OCI-LY7 (cell line): ENCODE data around the gene SLC35A3. TPM values are rescaled to one million over a fixed set of nuclear protein-coding genes. Genes with fewer than 3 reads are reported as not detected.
A peak's percentile ranks its signal among the peaks of the same experiment; 100 is the strongest.

ENCODE experiments used
- BruUV-seq: library from RNA; stranded (reverse); fragments of 400-500 nt; replicated peaks from 2 replicates; lab custom pipeline; 2021; lab: Mats Ljungman, UMichigan
- CTCF ChIA-PET: fragments of 300-600 bp; sonication (Branson Sonifier 250); formaldehyde crosslinking; loops from one replicate; lab custom pipeline; 2022; ENCODE audit warnings: antibody characterized with exemption; ENCODE audit not compliant: unreplicated experiment; lab: Charles Lee
- POLR2A ChIA-PET: fragments of 300-600 bp; sonication (Branson Sonifier 250); formaldehyde crosslinking; loops from one replicate; lab custom pipeline; 2022; ENCODE audit warnings: antibody characterized with exemption; lab: Charles Lee
- DNase-seq: peaks from one replicate; pipeline ENCODE4 v3.0.0-alpha.2; 2015; ENCODE audit warnings: low spot score
- H2AFZ ChIP-seq: fragments of 200-600 bp; sonication (generic), shearing (Covaris generic); 2 replicates; pipeline ENCODE4 v1.6.1; 2014; ENCODE audit warnings: mild to moderate bottlenecking, antibody characterized with exemption, low read length, moderate library complexity
- H3K27ac ChIP-seq: fragments of 200-600 bp; sonication (generic); 2 replicates; pipeline ENCODE4 v1.5.1; 2014; ENCODE audit warnings: mixed run types, low read depth, mild to moderate bottlenecking, moderate library complexity, low read length, inconsistent platforms; ENCODE audit not compliant: poor library complexity, severe bottlenecking
- H3K36me3 ChIP-seq: fragments of 200-600 bp; sonication (generic); 2 replicates; pipeline ENCODE4 v1.6.1; 2014; ENCODE audit warnings: mild to moderate bottlenecking, antibody characterized with exemption, low read length, moderate library complexity, mixed read lengths; ENCODE audit not compliant: insufficient read depth
- H3K4me1 ChIP-seq: fragments of 200-600 bp; sonication (generic); 2 replicates; pipeline ENCODE4 v1.5.1; 2014; ENCODE audit warnings: mild to moderate bottlenecking, low read length; ENCODE audit not compliant: insufficient read depth, poor library complexity, severe bottlenecking
- H3K4me2 ChIP-seq: fragments of 200-600 bp; sonication (generic); 2 replicates; pipeline ENCODE4 v1.6.1; 2014; ENCODE audit warnings: mild to moderate bottlenecking, low read length
- H3K4me3 ChIP-seq: fragments of 200-600 bp; sonication (generic); 2 replicates; pipeline ENCODE4 v1.5.1; 2014; ENCODE audit warnings: mild to moderate bottlenecking, low read depth, low read length; ENCODE audit not compliant: poor library complexity, severe bottlenecking
- H3K79me2 ChIP-seq: fragments of 200-600 bp; sonication (generic); 2 replicates; pipeline ENCODE4 v1.6.1; 2016; ENCODE audit warnings: low read depth, mild to moderate bottlenecking, low read length, moderate library complexity, mixed read lengths; ENCODE audit not compliant: insufficient read depth
- H3K9me2 ChIP-seq: fragments of 200-600 bp; sonication (generic); 2 replicates; pipeline ENCODE4 v1.6.1; 2016; ENCODE audit warnings: mild to moderate bottlenecking, low read length, mixed read lengths; ENCODE audit not compliant: insufficient read depth
- H3K9me3 ChIP-seq: fragments of 200-600 bp; sonication (generic); 2 replicates; pipeline ENCODE4 v1.6.1; 2014; ENCODE audit warnings: mild to moderate bottlenecking, mixed run types, low read length, mixed read lengths
- H4K20me1 ChIP-seq: fragments of 200-600 bp; sonication (generic); 2 replicates; pipeline ENCODE4 v1.6.1; 2014; ENCODE audit warnings: mild to moderate bottlenecking, antibody characterized with exemption, low read length, moderate library complexity, mixed read lengths; ENCODE audit not compliant: insufficient read depth
- CTCF ChIP-seq: fragments of 200-600 bp; sonication (generic); conservative IDR thresholded peaks from 2 replicates; pipeline ENCODE4 v1.5.1; 2014; ENCODE audit warnings: mild to moderate bottlenecking, antibody characterized with exemption, low read length, moderate library complexity, mixed read lengths
- EZH2phosphoT487 ChIP-seq: fragments of 200-600 bp; sonication (generic); IDR thresholded peaks from 2 replicates; pipeline ENCODE4 v1.6.1; 2018; ENCODE audit warnings: low read depth, borderline replicate concordance, mild to moderate bottlenecking, mixed run types, antibody characterized with exemption, low read length, moderate library complexity, mixed read lengths
- intact Hi-C: fragments of 100-400 bp; cut with micrococcal nuclease; formaldehyde crosslinking; loops from one replicate; pipeline ENCODE4 v1.10.0; 2022; ENCODE audit not compliant: unreplicated experiment
- total RNA-seq, 2 experiments: library from RNA; depleted of rRNA in 1 of 2; stranded (reverse); fragments of >200 nt in 1 of 2; shearing (Covaris generic) in 1 of 2; gene quantifications; 2 replicates each; pipeline ENCODE4 v1.2.3, GENCODE V29; 2014 to 2022

Gene SLC35A3
- total RNA-seq, 2 experiments from 2014 or later, result 24.8 to 26.8 TPM

- intact Hi-C loops, result no loop called here
- no peak overlapping the region for H3K4me2 ChIP-seq
- H3K79me2 ChIP-seq, result peaks cover 89% of the 10 kb centered on the region
- peaks cover 79% of the 10 kb centered on the region for H3K36me3 ChIP-seq
- H4K20me1 ChIP-seq, result peaks cover 20% of the 10 kb centered on the region; the same call in 1 of the 2 replicates
- POLR2A ChIA-PET, result interaction anchor here (0.6 to 1.5 kb wide), 3 partner anchors 8 to 46 kb away, joined by 3 read pairs; no protein-coding TSS in a partner anchor
- no TSS peak for BruUV-seq
- no peaks in the 10 kb centered on the region for H3K9me2 ChIP-seq
- H3K4me1 ChIP-seq, result peaks cover 24% of the 10 kb centered on the region
- no peak overlapping the region for H3K27ac ChIP-seq
- H3K4me3 ChIP-seq, result no peak overlapping the region
- CTCF ChIA-PET, result no interaction called here
- no peak for DNase-seq
- H3K9me3 ChIP-seq, result no peaks in the 10 kb centered on the region
- TF ChIP-seq EZH2phosphoT487 (no peak), CTCF (no peak)
- H2AFZ ChIP-seq, result no peak overlapping the region
These were observed 83.3 kb downstream of the SLC35A3 start for GRCh38 chr1:100053119-100053518.

GRCh38 chr1:100053727-100054126 is 83.9 kb downstream of the SLC35A3 start:
- no peak for DNase-seq
- intact Hi-C loops, result no loop called here
- no peak overlapping the region for H3K27ac ChIP-seq
- CTCF ChIA-PET, result no interaction called here
- H3K9me2 ChIP-seq, result no peaks in the 10 kb centered on the region
- no peak overlapping the region for H3K4me3 ChIP-seq
- TF ChIP-seq EZH2phosphoT487 (no peak), CTCF (no peak)
- TSS peak; percentile 13 for BruUV-seq
- H3K36me3 ChIP-seq, result peaks cover 83% of the 10 kb centered on the region
- H3K4me1 ChIP-seq, result peaks cover 18% of the 10 kb centered on the region
- H3K9me3 ChIP-seq, result no peaks in the 10 kb centered on the region
- peaks cover 15% of the 10 kb centered on the region; the same call in 1 of the 2 replicates for H4K20me1 ChIP-seq
- peaks cover 89% of the 10 kb centered on the region for H3K79me2 ChIP-seq
- POLR2A ChIA-PET, result interaction anchor here (0.6 to 0.9 kb wide), 4 partner anchors 9 to 242 kb away, joined by 3 read pairs; no protein-coding TSS in a partner anchor
- H2AFZ ChIP-seq, result no peak overlapping the region
- H3K4me2 ChIP-seq, result no peak overlapping the region

- BruUV-seq, result no TSS peak
- intact Hi-C loops, result no loop called here
- CTCF ChIA-PET, result no interaction called here
These were observed 91.9 kb downstream of the SLC35A3 start for GRCh38 chr1:100061681-100062080.

More at GRCh38 chr1:100061681-100062080, 91.9 kb downstream of the SLC35A3 start:
- Histone ChIP-seq H4K20me1 (no peaks in the 10 kb centered on the region), H3K4me1 (peaks cover 24% of the 10 kb centered on the region), H2AFZ (no peak overlapping the region), H3K79me2 (peaks cover 35% of the 10 kb centered on the region; the same call in 1 of the 2 replicates), H3K27ac (no peak overlapping the region), H3K4me3 (no peak overlapping the region), H3K36me3 (peaks cover 86% of the 10 kb centered on the region), H3K4me2 (no peak overlapping the region), H3K9me3 (no peaks in the 10 kb centered on the region), H3K9me2 (no peaks in the 10 kb centered on the region)
- POLR2A ChIA-PET, result interaction anchor here (1.1 to 2.0 kb wide), 4 partner anchors 10 to 20 kb away, joined by 4 to 11 read pairs (median 6); no protein-coding TSS in a partner anchor
- TF ChIP-seq CTCF (no peak), EZH2phosphoT487 (no peak)
- no peak for DNase-seq
